SIG-M5 treated with dmso at 0.1 percent for 504 hours (cell line): ENCODE results near the gene CHAF1A.
A peak's percentile ranks its signal among the peaks of the same experiment; 100 is the strongest.

Experiments
- DNase-seq: peaks from one replicate; lab custom pipeline; 2025; ENCODE audit not compliant: unreplicated experiment; lab: John Stamatoyannopoulos, UW

The CHAF1A gene

DNA sequence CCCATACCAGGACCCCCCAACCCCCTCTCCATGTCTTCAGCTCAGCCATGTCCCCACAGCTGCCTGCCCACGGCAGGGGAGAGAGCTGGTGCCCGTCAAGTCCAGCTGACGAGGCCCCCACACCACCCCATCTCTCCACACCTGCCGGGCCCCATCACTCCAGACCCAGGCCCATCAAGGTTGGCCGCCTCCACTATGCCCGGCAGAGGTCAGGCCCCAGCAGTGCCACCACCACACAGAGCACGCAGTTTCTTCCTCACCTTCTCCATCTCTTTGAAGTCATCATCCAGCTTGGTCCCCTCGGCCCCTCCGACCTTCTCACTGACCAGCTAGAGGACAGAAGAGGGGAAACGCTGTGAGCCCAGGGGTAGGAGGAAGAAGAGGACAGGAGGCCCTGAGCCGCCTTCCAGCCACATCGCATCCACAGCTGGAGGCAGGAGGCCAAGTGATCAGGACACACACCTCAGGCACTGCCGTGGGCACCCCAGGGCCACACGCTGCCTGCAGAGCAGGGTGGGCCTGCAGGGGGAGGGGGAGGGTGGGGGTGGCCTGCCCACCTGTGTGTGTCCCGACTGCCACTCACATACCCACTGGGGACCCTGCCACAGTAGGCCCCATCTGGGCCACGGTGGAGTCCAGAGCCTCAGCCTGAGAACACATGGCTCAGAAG lies 35.6 kb upstream of the CHAF1A start:
- DNase-seq, result no peak

DNA sequence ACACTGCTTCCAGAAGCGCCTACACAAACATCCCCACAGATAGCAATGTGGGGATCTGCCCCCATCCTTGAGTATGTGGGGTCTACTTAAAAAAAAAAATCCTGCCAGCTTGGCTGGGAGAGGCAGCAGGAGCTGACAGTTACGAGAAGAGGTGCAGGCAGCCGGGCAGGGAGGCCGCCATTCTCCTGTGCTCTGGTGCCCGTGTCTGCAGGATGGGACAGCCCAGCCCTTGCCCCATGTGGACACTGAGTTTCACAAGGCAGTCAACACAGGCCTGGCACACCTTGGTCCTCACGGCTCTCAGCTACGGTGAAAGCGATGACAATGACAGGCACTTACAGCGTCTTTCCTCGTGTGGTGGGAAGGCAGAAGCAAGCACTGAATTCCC lies 35.1 kb upstream of the CHAF1A start:
- DNase-seq, result no peak

DNA sequence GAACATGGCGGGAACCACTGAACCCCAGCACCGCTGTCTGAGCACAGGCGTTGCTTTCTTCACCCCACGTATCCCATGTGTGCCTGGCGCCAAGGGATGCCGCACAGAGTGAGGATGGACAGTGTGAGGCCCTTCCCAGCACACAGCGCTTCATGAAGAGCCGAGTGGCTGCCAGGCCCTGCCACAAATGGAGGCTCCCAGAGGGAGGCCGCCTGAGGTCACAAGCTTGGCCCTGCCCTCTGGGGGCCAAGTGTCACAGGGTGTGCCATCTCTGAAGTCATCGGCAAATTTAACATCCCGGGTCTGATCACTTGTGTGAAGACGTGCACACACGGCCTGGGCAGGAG lies 34.7 kb upstream of the CHAF1A start:
- DNase-seq, result no peak

DNA sequence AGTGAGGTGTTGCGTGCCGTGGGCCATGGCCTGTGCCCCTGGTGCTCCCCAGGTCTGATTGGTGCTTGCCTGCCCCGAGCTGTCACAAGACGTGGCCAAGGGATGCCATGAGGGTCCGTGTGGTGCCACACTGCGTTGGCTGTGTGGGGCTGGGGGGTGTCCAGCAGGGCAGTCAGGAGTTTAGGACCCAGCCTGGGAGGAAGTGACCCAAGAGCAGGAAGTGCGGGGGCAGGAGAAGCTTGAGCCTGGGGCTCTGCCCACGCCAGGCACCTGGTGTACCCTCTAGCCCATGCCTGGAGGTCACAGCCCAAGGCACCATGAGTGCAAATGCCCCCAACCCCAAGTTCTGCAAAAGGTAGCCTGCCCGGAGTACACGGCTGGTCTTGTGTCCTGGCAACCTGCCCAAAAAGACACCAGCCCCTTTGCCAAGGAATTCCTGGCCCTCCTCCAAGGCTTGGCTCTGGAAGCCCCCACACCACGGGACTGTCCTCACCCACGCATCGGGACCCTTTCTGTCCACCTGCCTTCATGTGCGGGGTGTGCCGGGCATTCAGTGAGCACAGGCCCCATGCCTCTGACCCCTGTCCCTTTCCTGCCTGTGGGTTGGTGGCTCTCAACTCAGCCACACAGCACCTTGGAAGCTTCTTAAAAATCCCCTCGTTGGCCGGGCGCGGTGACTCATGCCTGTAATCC lies 34.2 kb upstream of the CHAF1A start:
- DNase-seq, result no peak

DNA sequence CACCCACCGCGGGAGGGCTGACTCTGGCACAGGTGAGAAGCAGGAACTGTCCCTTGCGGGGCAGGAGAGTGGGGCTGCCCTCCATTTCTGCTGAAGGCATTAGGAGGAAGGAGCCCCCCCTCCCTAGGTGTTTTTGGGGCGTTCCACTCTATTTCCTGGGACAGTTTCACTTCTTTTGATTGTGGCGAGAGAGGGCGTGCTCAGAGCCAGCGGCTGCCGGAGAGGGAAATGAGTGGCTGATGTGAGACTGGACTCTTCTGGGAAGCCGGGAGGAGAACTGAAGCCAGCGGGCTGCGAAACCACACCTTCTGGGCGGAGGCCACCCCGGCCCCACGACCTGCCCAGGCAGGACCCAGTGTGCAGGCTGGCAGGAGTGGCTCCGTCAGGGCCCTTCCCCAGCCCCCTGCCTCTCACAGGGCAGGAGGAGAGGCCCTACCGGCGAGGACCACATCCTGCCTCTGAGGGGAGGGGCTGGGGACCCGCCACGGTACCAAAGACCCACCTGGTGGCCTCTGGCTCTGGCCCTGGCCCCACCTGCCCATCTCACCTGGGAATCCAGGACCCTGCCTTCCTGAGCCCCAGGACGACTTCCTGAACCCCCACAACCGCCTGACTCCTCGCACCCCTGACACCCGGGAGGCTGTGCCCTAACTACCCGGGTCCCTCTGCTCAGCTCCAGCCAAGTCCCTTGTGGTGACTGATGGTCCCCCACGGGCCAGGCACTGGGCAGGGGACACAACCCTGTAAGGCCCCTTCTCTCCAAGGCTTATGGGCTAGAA lies 33.1 kb upstream of the CHAF1A start:
- DNase-seq, result peak; percentile 72

DNA sequence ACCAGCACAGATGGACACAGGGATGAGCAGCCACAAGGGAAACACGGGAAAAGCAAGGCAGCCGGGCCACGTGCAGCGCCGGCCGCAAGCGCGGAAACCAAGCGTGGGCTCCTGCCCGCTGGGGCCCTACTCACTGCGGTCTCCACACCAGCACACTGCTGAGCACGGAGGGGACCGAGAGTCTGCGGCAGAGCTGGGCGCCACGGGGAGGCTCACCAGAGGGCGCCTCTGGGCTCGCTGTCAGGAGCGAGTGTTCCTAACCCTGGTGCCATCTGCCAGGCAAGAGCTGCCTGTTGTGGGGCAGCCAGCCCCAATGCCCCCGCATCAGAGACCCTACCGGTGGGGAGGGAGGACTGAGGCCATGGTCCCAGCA lies 32.6 kb upstream of the CHAF1A start:
- peak; percentile 34 for DNase-seq

DNA sequence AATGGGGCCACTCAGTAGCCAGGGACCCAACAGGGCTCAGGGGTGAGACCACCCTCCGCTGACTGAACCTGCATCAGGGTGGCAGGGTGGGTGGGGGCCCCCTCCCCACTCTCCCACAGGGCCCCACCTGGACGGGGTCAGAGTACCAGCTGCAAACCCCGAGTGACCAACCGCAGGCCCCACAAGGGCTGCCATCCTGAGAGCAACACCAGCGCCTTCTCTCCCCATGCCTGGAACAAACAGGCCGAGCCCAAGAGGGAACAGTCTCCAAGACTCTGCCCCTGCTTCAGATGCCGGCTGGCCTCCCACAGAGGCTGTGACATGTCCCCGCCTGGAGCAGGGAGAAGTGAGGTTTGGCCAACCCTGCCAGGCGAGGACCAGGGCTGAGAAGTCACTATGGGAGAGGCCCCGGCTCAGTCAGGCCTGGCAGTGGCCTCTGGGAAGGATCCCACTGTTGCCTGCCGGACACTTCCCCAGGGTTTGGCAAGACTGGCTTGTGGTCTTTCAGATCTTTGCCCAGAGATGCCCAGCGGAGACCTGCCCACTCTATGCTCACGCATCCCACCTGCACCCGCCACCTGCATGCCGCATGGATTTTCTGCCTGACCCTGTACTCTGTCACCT lies 31.9 kb upstream of the CHAF1A start:
- no peak for DNase-seq

DNA sequence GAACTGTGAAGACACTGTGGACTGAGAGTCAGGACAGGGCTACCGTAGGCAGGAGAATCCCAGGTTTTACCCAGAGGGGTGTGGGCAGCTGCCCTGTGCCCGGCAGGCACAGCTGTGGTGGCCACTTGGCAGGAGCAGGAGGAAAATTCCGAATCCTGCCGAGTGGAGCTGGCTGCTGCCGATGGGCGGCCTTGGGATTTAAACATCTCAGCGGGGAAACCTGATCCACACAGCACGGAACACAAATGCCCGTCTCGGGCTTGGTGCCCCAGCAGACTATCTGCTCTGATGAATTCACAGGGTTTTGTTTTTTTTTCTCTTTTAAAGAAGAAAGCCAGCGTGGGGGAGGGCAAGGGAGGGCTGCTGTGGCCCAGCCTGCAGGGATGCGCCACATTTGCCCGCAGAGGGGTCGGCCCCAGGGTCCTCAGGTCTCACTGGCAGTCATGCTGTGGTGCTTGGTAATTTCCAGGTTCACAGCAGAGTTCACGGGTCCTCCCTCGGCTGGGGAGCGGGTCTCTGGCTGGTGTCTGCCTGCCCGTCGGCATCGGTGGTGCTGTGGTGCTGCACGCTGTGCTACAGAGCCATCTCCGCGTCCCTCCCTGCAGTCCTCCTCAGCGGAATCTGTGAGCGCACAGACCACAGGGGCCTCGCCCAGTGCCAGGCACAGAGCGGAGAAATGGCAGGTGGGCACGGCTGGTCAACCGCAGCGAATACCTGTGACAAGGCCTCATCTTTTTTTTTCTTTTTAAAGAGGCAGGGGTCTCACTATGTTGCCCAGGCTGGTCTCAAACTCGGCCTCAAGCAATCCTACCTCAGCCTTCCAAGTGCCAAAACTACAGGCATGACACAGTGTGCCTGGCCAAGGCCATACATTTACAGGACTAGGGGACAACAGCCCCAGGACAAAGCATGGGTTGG lies 30.9 kb upstream of the CHAF1A start:
- DNase-seq, result no peak

DNA sequence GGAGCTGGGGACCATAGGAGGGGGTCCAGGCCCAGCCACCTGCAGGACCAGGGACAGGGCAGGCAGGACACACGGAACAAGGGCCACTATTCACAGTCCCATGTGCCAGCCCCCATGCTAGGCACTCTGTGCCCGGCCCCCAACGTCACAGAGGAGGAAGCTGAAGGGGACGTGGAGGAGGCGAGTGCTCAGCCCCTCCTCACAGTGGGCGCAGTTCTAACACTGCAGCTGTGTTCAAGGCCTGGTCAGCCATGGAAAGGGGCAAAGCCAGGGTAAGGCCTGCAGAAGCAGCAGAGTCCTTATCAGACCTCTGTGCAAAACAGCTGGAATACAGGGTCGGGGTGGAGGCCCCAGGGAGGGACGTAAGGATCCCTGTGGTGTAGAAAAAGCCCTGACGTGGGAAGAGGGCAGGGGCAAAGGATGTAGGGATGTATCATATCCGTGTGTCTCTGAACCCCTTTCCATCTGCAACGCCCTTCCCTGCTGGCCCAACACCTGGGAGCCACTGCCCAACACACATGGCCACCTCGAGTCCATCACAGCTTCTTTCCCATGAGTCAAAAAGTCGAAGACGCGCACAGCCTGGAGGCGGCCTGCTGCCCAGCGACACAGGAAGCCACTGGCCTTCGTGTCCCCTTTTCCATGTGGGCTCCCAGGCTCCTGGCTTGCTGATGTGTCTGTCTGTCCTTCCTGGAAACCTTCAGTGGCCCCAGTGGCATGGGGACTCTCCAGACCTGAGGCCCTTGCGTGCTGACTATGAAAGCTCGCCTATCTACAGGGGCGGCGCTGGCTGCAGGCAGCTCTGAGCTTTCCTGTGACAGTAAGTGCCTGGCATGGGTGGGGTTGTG lies 30.1 kb upstream of the CHAF1A start:
- DNase-seq, result no peak

DNA sequence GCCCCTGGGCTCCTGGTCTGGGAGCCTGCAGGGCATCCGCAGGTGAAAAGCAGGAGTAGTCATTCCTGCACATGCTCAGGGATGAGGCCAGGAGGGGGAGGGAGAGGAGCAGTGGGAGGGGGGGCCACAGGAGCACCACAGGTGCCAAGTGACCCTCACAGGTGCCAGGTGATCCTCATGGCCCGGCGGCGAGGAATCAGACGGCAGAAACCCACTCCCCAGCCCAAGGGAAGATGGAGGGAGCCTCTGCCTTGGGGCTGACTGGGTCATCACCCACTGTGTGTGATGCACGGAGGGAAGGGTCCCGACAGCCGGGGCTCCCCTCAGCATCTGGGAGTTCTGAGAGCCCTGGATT lies 29.4 kb upstream of the CHAF1A start:
- no peak for DNase-seq

DNA sequence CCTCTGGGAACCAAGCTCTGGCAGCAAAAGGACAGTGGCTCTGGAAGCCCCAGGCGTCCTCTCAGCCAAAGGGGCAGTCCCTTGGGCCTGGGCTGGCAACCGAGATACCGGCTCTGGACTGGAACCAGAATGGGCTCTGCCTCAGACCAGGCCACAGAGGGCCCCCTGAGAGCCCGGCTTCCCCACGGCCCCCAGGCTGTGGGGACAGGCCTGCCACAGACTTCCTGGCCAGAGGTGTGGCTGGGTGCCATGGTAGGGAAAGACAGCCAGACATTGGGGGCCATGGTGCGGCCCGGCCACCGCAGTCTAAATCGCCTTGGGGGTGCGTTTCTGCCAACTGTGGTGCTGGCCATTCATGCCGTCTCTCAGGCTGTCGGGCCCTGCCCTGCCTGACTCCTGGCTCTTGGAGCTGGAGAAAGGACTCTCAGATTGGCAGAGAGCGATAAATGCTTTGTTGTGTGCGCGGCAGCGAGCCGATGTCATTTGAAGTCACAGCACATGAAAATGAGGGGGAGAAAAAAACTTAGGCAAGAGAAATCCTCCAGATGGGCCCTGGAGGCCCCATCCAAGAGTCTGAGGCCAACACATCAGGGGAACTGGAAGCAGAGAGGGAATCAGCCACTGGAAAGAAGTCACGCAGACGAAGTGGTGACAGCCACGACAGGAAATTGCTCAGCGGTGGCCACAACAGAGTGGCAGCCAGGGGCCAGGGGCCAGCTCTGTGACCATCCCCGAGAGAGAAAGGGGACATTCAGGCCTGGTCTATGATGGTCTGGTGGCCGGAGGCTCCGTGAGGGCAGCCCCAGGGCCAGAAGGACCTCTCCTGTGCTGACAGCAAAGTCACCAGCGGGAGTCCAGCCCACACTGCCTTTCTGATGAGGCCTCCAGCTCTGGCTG lies 28.6 kb upstream of the CHAF1A start:
- DNase-seq, result no peak

DNA sequence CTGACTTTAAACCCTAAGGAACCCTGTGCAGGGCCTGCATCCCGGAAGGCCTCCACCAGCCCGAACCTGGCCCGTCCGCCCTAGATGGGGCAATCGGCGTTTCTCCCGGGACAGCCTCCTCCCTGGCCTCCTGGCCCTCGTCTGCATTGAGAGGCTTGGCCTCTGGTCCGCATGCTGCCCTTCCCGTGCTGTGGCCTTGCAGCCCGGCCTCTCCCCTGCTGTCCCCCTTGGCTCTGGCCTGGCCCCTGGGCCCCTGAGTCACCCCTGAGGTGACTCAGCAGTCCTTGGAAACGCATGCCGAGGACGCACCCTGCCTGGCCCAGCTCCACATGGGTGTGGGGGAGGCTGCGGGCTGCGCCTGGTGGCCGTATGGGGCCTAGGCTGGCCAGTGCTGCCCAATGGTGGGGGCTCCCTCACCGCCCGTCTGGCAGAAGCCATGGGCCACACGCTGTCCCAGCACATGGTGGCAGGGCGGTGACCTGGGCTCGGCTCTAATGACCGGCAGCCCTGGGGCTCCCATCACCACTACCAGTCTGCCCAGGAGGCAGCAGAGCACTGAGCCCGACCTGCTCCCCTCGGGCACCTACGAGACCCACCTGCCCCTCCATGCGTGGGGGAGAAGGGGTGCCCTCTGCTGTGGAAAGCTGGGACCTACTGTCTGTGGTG lies 27.8 kb upstream of the CHAF1A start:
- DNase-seq, result no peak

DNA sequence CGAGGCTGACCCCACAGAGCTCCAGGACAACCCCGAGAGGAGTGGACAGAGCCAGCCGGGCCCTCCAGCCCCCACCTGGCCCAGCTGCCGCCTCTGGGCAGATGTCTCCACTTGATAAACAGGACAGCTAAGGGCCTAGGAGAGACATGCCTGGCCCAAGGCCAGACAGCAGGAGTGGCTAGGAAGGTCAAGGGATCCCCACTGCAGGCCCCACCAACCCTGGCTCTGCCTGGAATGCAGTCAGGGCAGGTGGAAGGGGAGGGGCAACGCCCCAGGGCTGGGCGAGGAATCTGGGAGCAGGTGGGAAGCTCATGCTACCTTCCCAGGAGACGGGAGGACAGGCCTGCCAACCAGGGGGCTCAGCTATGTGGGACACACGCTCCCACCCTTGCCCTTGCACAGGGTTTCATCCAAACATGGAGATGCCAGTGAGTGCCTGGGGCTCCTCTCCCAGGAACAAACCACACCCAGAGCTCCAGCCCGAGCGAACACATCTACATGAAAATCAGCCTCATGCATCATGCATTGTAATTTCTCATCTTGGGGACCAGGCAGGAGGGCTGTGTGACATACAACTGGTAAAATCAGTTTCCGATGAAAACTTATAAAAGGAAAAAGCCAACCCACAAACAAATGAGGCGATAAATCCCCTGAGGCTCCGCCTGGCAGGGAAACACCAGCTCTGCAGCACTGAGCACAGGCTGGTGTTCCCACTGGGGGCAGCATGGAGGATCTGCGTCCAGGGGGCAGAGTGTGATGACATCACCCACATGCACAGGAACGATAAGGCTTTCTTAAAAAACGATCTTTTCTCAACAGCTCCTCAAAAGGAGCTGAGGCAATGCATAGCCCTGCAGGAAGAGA lies 27.0 kb upstream of the CHAF1A start:
- peak; percentile 48 for DNase-seq

DNA sequence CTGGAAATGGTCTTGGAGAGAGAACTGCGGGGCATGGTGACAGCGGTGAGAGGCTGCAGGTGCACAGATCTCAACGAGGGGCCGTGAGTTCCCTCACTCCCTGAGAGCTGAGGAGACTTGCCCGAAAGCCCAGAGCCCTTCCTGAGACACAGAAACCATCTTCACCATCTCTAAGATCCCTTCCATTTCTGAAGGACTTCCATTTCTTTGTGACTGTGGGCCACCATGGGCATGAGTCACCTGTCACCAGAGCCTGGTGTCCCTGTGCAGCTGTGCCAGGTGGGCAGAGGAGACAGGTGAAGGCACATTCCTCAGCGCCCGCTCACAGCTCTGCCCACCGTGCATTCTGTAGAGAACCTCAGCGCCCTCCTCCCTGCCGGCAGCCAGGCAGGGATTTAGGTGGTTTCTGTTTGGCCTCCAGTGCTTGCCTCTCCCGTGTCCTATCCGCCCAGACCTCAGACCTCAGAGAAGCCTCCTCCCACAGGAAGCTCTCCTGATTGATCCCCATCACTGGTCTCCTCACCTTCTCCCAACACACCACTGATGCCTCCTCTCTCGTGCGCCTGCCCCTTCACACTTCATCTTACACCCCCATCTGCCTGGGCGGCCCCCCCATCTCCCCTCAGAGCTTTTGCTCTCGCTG lies 26.3 kb upstream of the CHAF1A start:
- DNase-seq, result no peak

DNA sequence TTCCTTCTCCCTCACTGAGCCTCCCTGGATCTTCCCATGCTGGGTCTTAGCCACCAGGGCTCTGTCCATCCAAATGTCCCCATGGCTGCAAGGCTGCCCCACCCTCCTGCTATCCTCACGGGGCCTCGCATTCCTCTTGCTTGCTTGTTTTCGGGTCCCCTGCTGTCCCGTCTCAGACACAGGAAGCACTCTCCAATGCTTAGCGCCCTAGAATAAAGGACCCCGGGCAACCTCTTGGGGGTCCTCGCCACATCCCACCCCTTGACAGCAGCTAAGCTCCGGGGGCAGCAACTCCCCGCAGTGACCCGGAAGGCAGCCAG lies 25.8 kb upstream of the CHAF1A start:
- DNase-seq, result no peak

DNA sequence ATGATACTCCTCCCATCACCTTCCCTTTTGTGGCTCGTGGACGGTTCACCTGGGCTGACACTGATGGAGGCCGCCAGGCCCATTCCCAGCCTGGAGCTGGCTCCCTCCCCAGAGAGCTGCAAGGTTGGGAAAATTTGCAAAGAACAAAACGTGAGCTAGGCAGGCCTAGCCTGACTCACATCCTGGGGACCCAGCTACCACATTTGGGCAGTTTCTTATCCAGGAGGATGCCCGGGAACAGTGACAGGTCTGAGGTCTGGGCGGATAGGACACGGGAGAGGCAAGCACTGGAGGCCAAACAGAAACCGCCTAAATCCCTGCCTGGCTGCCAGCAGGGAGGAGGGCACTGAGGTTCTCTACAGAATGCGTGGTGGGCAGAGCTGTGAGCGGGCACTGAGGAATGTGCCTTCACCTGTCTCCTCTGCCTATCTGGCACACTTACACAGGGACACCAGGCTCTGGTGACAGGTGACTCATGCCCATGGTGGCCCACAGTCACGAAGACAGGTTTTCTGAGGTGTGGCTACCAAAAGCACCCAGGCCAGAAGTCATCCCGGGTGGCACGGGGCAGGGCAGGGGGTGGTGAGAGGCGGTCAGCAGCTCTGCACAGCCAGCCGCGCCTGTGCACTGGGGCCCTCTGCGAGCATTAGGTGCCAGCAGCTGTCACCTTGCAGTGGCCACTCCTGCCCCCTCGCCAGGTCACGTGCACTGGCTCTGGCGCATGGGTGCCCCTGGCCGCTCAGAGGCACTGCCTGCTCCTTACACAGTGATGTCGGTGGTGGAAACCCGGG lies 25.3 kb upstream of the CHAF1A start:
- DNase-seq, result peak; percentile 19
